Spleen (tissue), 11 donors: Measurements from ENCODE around the gene SRRM1. TPM values are rescaled to one million over a fixed set of nuclear protein-coding genes. Genes with fewer than 3 reads are reported as not detected.
"Not testable (repeated sequence)": the region's sequence is repeated elsewhere in the genome, so short reads cannot be mapped to it uniquely, and the experiment has no call there.

Experiments used
- DNase-seq: peaks from one replicate; pipeline ENCODE4 v3.0.0-alpha.2; 2020
- H3K27ac ChIP-seq, 8 donors: fragments of 200-600 bp; sonication (generic) in 7 of 8; 1 replicate in 4 of 8; 2 replicates in 4 of 8; pipeline versions ENCODE4 v1.5.0 to v1.8.0; 2016 to 2021; ENCODE audit warnings: inconsistent platforms in 4 of 8, mild to moderate bottlenecking in 4 of 8, moderate library complexity in 1 of 8
- H3K27me3 ChIP-seq, 7 donors: fragments of 200-600 bp; sonication (generic) in 6 of 7; replicated peaks in 1 of 7; 1 replicate in 4 of 7; 2 replicates in 3 of 7; pipeline versions ENCODE4 v1.5.0 to v1.8.0; 2016 to 2021; ENCODE audit warnings: inconsistent platforms in 3 of 7, mild to moderate bottlenecking in 1 of 7
- H3K36me3 ChIP-seq, 6 donors: fragments of 200-600 bp; sonication (generic) in 5 of 6; 1 replicate in 4 of 6; 2 replicates in 2 of 6; pipeline versions ENCODE4 v1.5.0 to v1.8.0; 2016 to 2021; ENCODE audit warnings: inconsistent platforms in 2 of 6
- H3K4me1 ChIP-seq, 6 donors: fragments of 200-600 bp; sonication (generic) in 5 of 6; 1 replicate in 3 of 6; 2 replicates in 3 of 6; pipeline versions ENCODE4 v1.5.0 to v1.8.0; 2016 to 2021; ENCODE audit warnings: inconsistent platforms in 3 of 6
- H3K4me3 ChIP-seq, 8 donors: fragments of 200-600 bp; sonication (generic) in 7 of 8; 1 replicate in 4 of 8; 2 replicates in 4 of 8; pipeline versions ENCODE4 v1.5.0 to v1.8.0; 2016 to 2021; ENCODE audit warnings: inconsistent platforms in 4 of 8, mild to moderate bottlenecking in 4 of 8, moderate library complexity in 2 of 8
- H3K9me3 ChIP-seq, 8 donors: fragments of 200-600 bp; sonication (generic) in 7 of 8; 1 replicate in 4 of 8; 2 replicates in 4 of 8; pipeline versions ENCODE4 v1.5.0 to v1.8.0; 2016 to 2021; ENCODE audit warnings: inconsistent platforms in 4 of 8
- POLR2A ChIP-seq, 3 donors: fragments of 450-650 bp; IDR thresholded peaks; one replicate each; pipeline ENCODE4 v1.5.1; 2017; ENCODE audit warnings: antibody characterized with exemption in 3 of 3, mild to moderate bottlenecking in 1 of 3
- POLR2AphosphoS5 ChIP-seq, 3 donors: sonication (generic); formaldehyde crosslinking; IDR thresholded peaks; one replicate each; pipeline ENCODE4 v1.5.1; 2017; ENCODE audit warnings: antibody characterized with exemption in 3 of 3
- WGBS, 5 donors: extraction: QIAGEN DNeasy Blood & Tissue Kit in 3 of 5; methylation state at CpG; one replicate each; pipeline versions ENCODE4 v1.1.5 to v1.1.7; 2013 to 2018; 5-methylcytosine and 5-hydroxymethylcytosine counted together
- intact Hi-C: fragments of 100-400 bp; cut with DNase I; formaldehyde crosslinking; loops from one replicate; pipeline ENCODE4 v1.15.0; 2023; ENCODE audit warnings: low total_unique reads
- polyA plus RNA-seq, 3 donors: library from polyadenylated mRNA; stranded (reverse); fragments of 200-250 nt; gene quantifications; one replicate each; pipeline ENCODE4 v1.2.1, GENCODE V29; 2013
- total RNA-seq, 7 donors: library from RNA; depleted of rRNA in 3 of 7; stranded (reverse); fragments of >200 nt in 3 of 7; fragmentation: NEBNext Ultra II Directional in 4 of 7; extraction: Animal tissue kit (Norgen Biotek cat#: 25700) in 4 of 7; gene quantifications; one replicate each; pipeline versions ENCODE4 v1.1.0 to v1.2.1, GENCODE V29; 2016 to 2021
- TF ChIP-seq, protein P1 (sequence below), 11 experiments: fragments of 200-600 bp in 7 of 11; fragments of 450-650 bp in 4 of 11; sonication (generic) in 4 of 11; IDR thresholded peaks in 8 of 11; conservative IDR thresholded peaks in 3 of 11; 1 replicate in 7 of 11; 2 replicates in 4 of 11; pipeline versions ENCODE4 v1.4.0 to v1.8.0; 2016 to 2021; ENCODE audit warnings: antibody characterized with exemption in 11 of 11, inconsistent platforms in 4 of 11, mild to moderate bottlenecking in 1 of 11
- donor health status: healthy with polysubstance abuse.
- donor health status: DM: no; HTN: no; CAD: no; lungs with moderate emphysema.
- donor health status: DM: no; HTN: no; CAD: no.
- donor health status: Bipolar disorder and iron deficiency.
- donor health status: healthy.
- donor health status: DM: no; HTN: no; CAD: no.
- donor health status: DM: yes; HTN: yes; CAD: no.

The SRRM1 gene
- total and polyA plus RNA-seq, 10 donors = 25.6 to 169 (median 134) TPM

DNA sequence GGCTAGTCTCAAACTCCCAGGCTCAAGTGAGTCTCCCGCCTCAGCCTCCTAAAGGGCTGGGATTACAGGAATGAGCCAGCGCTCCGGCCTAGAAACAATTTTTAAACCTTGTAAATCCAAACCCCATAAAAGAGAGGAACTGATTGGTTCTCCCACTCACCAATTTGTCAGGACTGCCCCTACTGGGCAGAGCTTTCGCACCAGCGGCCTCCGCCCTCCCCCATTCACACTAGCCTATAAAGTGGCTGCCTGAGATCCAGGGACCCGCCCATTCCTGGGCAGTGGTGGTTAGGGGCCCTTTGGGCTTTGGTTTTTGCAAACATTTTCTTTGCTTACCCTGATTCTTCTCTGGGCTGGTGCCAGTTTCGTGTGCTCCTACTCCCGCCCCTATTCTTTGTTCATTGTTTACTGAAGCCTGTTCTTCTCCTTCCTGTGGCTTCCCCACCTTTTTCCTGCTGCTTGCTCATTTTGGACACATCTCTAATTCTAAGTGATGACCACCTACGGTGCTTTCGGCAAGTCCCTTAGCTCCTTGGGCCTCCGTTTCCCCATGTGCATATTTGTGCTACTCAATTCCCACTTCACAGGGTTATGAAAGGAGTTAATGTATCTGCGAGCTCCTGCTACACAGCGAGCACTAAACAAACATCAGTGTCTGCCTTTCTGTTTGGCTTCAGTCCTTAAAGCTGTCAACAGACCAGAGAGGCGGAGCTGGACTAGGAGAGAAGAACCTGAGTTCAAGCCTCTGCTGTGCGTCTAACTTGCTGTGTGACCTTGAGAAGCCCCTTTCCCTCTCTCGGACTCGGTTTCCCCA lies 62.4 kb downstream of the SRRM1 start:
- intact Hi-C loops = no loop called here
- peak overlapping the region in 3 of 8 donors; percentile 0 to 25 (median 11) for H3K4me3 ChIP-seq

GRCh38 chr1:24706074-24706389 lies 62.9 kb downstream of the SRRM1 start:
- H3K36me3 ChIP-seq, DNase-seq, H3K9me3 ChIP-seq, H3K27me3 ChIP-seq, intact Hi-C loops, H3K4me3 ChIP-seq: not testable (repeated sequence)
- WGBS, 5 donors = 94 to 98% (median 96%) methylated on average over 9 of the region's 9 CpGs
- Histone ChIP-seq H3K27ac (peak overlapping the region in 6 of 8 donors; percentile 11 to 70 (median 50)), H3K4me1 (peaks cover 6 to 38% (median 13%) of the 10 kb centered on the region in 6 donors)

More for the DNA sequence above, 62.4 kb downstream of the SRRM1 start:
- peak overlapping the region in 7 of 8 donors; percentile 11 to 70 (median 44) for H3K27ac ChIP-seq
- TF ChIP-seq POLR2A (IDR thresholded peaks at IDR 0.05) (no peak), POLR2AphosphoS5 (IDR thresholded peaks at IDR 0.05) (peak in 2 of 3 donors; percentile 22 to 45)
- TF ChIP-seq, protein P1, sequence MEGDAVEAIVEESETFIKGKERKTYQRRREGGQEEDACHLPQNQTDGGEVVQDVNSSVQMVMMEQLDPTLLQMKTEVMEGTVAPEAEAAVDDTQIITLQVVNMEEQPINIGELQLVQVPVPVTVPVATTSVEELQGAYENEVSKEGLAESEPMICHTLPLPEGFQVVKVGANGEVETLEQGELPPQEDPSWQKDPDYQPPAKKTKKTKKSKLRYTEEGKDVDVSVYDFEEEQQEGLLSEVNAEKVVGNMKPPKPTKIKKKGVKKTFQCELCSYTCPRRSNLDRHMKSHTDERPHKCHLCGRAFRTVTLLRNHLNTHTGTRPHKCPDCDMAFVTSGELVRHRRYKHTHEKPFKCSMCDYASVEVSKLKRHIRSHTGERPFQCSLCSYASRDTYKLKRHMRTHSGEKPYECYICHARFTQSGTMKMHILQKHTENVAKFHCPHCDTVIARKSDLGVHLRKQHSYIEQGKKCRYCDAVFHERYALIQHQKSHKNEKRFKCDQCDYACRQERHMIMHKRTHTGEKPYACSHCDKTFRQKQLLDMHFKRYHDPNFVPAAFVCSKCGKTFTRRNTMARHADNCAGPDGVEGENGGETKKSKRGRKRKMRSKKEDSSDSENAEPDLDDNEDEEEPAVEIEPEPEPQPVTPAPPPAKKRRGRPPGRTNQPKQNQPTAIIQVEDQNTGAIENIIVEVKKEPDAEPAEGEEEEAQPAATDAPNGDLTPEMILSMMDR (IDR thresholded peaks at IDR 0.05 in 8 of 11, conservative IDR thresholded peaks at IDR 0.05 in 3 of 11) = peak in 1 of 11 experiments; percentile 16
- DNase-seq = peak; percentile 80
- no peaks in the 10 kb centered on the region for H3K27me3 ChIP-seq
- WGBS, 5 donors = 32 to 42% (median 39%) methylated on average over 18 of the region's 18 CpGs
- no peaks in the 10 kb centered on the region for H3K9me3 ChIP-seq
- H3K4me1 ChIP-seq = peaks cover 6 to 36% (median 13%) of the 10 kb centered on the region in 6 donors
- H3K36me3 ChIP-seq = no peaks in the 10 kb centered on the region

DNA sequence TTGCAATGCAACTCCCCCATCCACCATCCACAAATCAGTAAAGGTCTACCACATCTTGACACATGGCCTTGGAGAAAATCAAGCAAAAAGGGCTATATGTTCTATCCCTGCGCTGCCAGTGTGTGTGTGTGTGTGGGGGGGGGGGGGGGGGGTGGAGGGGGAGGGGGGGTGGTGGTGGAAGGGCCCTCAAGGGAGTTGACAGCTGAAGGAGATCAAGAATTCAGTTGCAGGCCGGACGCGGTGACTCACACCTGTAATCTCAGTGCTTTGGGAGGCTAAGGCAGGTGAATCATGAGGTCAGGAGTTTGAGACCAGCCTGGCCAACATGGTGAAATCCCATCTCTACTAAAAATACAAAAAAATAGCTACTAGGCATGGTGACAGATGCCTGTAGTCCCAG lies 64.6 kb downstream of the SRRM1 start:
- WGBS, 5 donors = 71 to 100% (median 86%) methylated on average over 2 to 4 of the region's 4 CpGs
- Histone ChIP-seq H3K36me3 (no peaks in the 10 kb centered on the region), H3K4me3 (no peak overlapping the region), H3K27me3 (no peaks in the 10 kb centered on the region), H3K27ac (no peak overlapping the region), H3K9me3 (no peaks in the 10 kb centered on the region), H3K4me1 (peaks cover 6 to 38% (median 13%) of the 10 kb centered on the region in 6 donors)
- intact Hi-C loops = no loop called here
- TF ChIP-seq, protein P1 (IDR thresholded peaks at IDR 0.05 in 8 of 11, conservative IDR thresholded peaks at IDR 0.05 in 3 of 11) = no peak
- TF ChIP-seq POLR2AphosphoS5 (IDR thresholded peaks at IDR 0.05) = no peak
- TF ChIP-seq POLR2A (IDR thresholded peaks at IDR 0.05) = no peak
- no peak for DNase-seq

GRCh38 chr1:24708938-24709337 lies 65.8 kb downstream of the SRRM1 start:
- Histone ChIP-seq H3K27me3 (no peaks in the 10 kb centered on the region), H3K4me3 (no peak overlapping the region), H3K27ac (peak overlapping the region in 1 of 8 donors; percentile 38), H3K9me3 (no peaks in the 10 kb centered on the region), H3K36me3 (no peaks in the 10 kb centered on the region), H3K4me1 (peaks cover 6 to 38% (median 13%) of the 10 kb centered on the region in 6 donors)
- TF ChIP-seq POLR2A (IDR thresholded peaks at IDR 0.05) (no peak), POLR2AphosphoS5 (IDR thresholded peaks at IDR 0.05) (no peak)
- TF ChIP-seq, protein P1 (IDR thresholded peaks at IDR 0.05 in 8 of 11, conservative IDR thresholded peaks at IDR 0.05 in 3 of 11) = no peak
- DNase-seq = no peak
- WGBS, 5 donors = 67 to 82% (median 73%) methylated on average over 4 of the region's 4 CpGs
- intact Hi-C loops = no loop called here
